GM12878 (cell line): ENCODE results near the gene NBPF12. TPM values are rescaled to one million over a fixed set of nuclear protein-coding genes. Genes with fewer than 3 reads are reported as not detected.
A peak's percentile ranks its signal among the peaks of the same experiment; 100 is the strongest.
"Not testable (repeated sequence)": the region's sequence is repeated elsewhere in the genome, so short reads cannot be mapped to it uniquely, and the experiment has no call there.

ENCODE experiments used
- ATAC-seq: fragments of 200-7000 bp; cut with Tn5 transposase; 3 replicates; pipeline ENCODE4 v1.9.1; 2020; ENCODE audit warnings: mild to moderate bottlenecking, moderate library complexity
- BruUV-seq: library from RNA; stranded (reverse); fragments of 400-500 nt; replicated peaks from 2 replicates; lab custom pipeline; 2021; lab: Mats Ljungman, UMichigan
- CTCF ChIA-PET: fragments of 300-600 bp; sonication (Branson Sonifier 250); formaldehyde crosslinking; extraction: SDS; loops from one replicate; lab custom pipeline; 2021; ENCODE audit warnings: inconsistent platforms; lab: Yijun Ruan, JAX
- POLR2A ChIA-PET: fragments of 350-600 bp; formaldehyde crosslinking; extraction: SDS; loops from one replicate; lab custom pipeline; 2021; ENCODE audit warnings: inconsistent platforms; lab: Charles Lee
- RAD21 ChIA-PET: fragments of 300-600 bp; sonication (Branson Sonifier 250); formaldehyde crosslinking; loops from one replicate; lab custom pipeline; 2023; ENCODE audit warnings: antibody characterized with exemption; ENCODE audit not compliant: unreplicated experiment; lab: Charles Lee
- SMC1A ChIA-PET: fragments of 300-600 bp; sonication (Branson Sonifier 250); formaldehyde crosslinking; loops from one replicate; lab custom pipeline; 2023; ENCODE audit not compliant: unreplicated experiment, uncharacterized antibody; lab: Charles Lee
- DNase-seq: peaks from one replicate; pipeline ENCODE4 v3.0.0-alpha.2; 2011; ENCODE audit warnings: low read depth, low spot score
- FAIRE-seq: peaks from 3 replicates; lab custom pipeline; 2011; peaks lifted over from hg19 to GRCh38; lab: Jason Lieb, UNC
- H2AFZ ChIP-seq: 2 replicates; pipeline ENCODE4 v1.6.0; 2011; ENCODE audit warnings: low read depth, low read length, control low read depth; ENCODE audit not compliant: control insufficient read depth
- H3K27ac ChIP-seq: 2 replicates; pipeline ENCODE4 v1.5.1; 2011; ENCODE audit warnings: control low read depth; ENCODE audit not compliant: control insufficient read depth, insufficient read depth
- H3K27me3 ChIP-seq, 2 experiments: replicated peaks in 1 of 2; 2 replicates each; pipeline versions ENCODE4 v1.6.0 to v1.6.1; 2011; ENCODE audit warnings: low read length in 1 of 2; ENCODE audit not compliant: control insufficient read depth in 2 of 2, insufficient read depth in 2 of 2
- H3K36me3 ChIP-seq, 2 experiments: 2 replicates each; pipeline ENCODE4 v1.5.1; 2011; ENCODE audit warnings: low read length in 1 of 2; ENCODE audit not compliant: control insufficient read depth in 2 of 2, insufficient read depth in 2 of 2
- H3K4me1 ChIP-seq: 2 replicates; pipeline ENCODE4 v1.6.1; 2011; ENCODE audit warnings: mild to moderate bottlenecking, low read length, moderate library complexity, mixed read lengths; ENCODE audit not compliant: control insufficient read depth, insufficient read depth
- H3K4me2 ChIP-seq: 2 replicates; pipeline ENCODE4 v1.6.0; 2011; ENCODE audit warnings: control low read depth; ENCODE audit not compliant: control insufficient read depth, insufficient read depth
- H3K4me3 ChIP-seq: fragments of 200-600 bp; sonication (generic); 2 replicates; pipeline ENCODE4 v1.5.1; 2016
- H3K79me2 ChIP-seq: 2 replicates; pipeline ENCODE4 v1.6.0; 2011; ENCODE audit warnings: low read length; ENCODE audit not compliant: control insufficient read depth, insufficient read depth
- H3K9ac ChIP-seq: 2 replicates; pipeline ENCODE4 v1.8.0; 2011; ENCODE audit warnings: low read length, control low read depth, mixed read lengths; ENCODE audit not compliant: control insufficient read depth, insufficient read depth
- H3K9me3 ChIP-seq: replicated peaks from 3 replicates; pipeline ENCODE4 v1.5.1; 2011; ENCODE audit warnings: mild to moderate bottlenecking, low read length; ENCODE audit not compliant: control insufficient read depth, insufficient read depth
- H4K20me1 ChIP-seq: 2 replicates; pipeline ENCODE4 v1.6.0; 2011; ENCODE audit not compliant: control insufficient read depth, insufficient read depth
- POU2F2 ChIP-seq: IDR thresholded peaks from 3 replicates; pipeline ENCODE4 v1.6.1; 2011; ENCODE audit warnings: low read depth, mild to moderate bottlenecking, low read length, borderline replicate concordance
- SPI1 ChIP-seq: IDR thresholded peaks from 2 replicates; pipeline ENCODE4 v1.6.1; 2011; ENCODE audit warnings: low read depth, mild to moderate bottlenecking, low read length, moderate library complexity, borderline replicate concordance; ENCODE audit not compliant: insufficient read depth
- WGBS: methylation state at CpG from one replicate; pipeline ENCODE4 v1.1.6; 2016; ENCODE audit warnings: low lambda C conversion rate; ENCODE audit not compliant: insufficient replicate concordance, insufficient coverage; ENCODE audit errors: missing lambda C conversion rate; 5-methylcytosine and 5-hydroxymethylcytosine counted together
- in situ Hi-C: fragments of 300-500 bp; cut with MboI; formaldehyde crosslinking; loops from 9 replicates; pipeline ENCODE4 v1.14.3; 2018; ENCODE audit warnings: mixed read lengths
- intact Hi-C: fragments of 100-400 bp; cut with micrococcal nuclease; formaldehyde crosslinking; loops from one replicate; pipeline ENCODE4 v1.14.2; 2022; ENCODE audit not compliant: unreplicated experiment
- polyA plus RNA-seq, 11 experiments: library from polyadenylated mRNA; depleted of rRNA in 4 of 11; unstranded in 6 of 11; stranded (reverse) in 5 of 11; fragments of >200 nt; fragmentation: Nextera tagmentation in 4 of 11; fragmentation: Illumina TruSeq in 1 of 11; extraction: Ambion mirVana in 4 of 11; extraction: Trizol in 1 of 11; gene quantifications; 1 replicate in 1 of 11; 2 replicates in 10 of 11; pipeline versions ENCODE4 v1.2.1 to v1.2.3, GENCODE V29; 2011 to 2016; ENCODE audit warnings: inconsistent platforms in 2 of 11, missing spikeins in 2 of 11, low read depth in 1 of 11
- total RNA-seq, 4 experiments: library from RNA; depleted of rRNA in 3 of 4; stranded (reverse); fragments of >200 nt in 3 of 4; fragmentation: Illumina TruSeq in 1 of 4; extraction: Trizol in 1 of 4; gene quantifications; 2 replicates each; pipeline versions ENCODE4 v1.2.1 to v1.2.3, GENCODE V29; 2013 to 2021

NBPF12 gene
- total and polyA plus RNA-seq, 10 of the 15 experiments (the other 5 are each of a cell fraction or from before 2014, with no cell fraction given) = 2.3 to 19.2 (median 7.0) TPM

DNA sequence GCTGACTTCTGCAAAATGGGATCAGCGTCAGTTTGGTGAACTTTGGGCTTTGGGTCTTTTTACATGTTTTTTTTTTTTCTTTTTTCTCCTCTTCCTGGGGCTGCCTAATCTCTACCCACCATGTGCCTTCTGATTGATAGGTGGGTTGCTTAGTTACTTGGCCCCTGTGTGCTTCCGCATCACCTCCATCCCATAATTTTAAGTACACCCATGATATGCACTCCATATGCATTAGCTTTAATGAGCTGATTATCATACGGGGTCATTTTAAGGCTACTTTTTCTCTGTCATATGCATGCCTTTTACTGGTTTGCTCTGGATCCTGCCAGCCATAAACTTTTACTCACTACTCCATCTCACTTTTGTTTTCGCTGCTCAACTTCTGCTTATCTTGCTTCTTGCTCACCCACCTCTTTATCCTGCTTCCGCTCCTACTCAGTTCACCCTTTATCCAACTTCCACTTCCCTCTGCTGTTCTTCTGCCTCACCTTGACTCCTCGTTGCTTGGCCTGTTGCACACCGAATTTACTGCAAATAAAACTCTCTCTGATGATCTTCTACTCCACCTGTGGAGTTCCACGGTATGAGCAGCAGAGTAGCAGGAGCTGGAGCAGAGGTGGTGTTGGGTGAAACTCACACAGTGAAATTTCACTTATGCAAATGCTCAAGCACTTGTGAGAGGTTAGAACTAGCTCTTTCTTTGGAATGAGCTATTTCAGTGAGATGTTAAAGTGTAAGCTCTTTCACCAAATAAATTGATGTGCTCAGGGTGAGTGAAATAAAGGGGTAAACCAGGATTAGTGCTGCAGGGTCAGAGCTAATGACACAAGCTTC lies 3.5 kb upstream of the NBPF12 start:
- in situ Hi-C loops, BruUV-seq: not testable (repeated sequence)

GRCh38 chr1:146937462-146937861 lies 662 bp upstream of the NBPF12 start:
- intact Hi-C loops, H3K4me2 ChIP-seq, ATAC-seq, H3K4me3 ChIP-seq, H3K9ac ChIP-seq, RAD21 ChIA-PET, H3K4me1 ChIP-seq, POLR2A ChIA-PET, H3K27ac ChIP-seq, SMC1A ChIA-PET, H3K79me2 ChIP-seq, H3K27me3 ChIP-seq, DNase-seq, FAIRE-seq, in situ Hi-C loops, H3K36me3 ChIP-seq, H3K9me3 ChIP-seq, H4K20me1 ChIP-seq, CTCF ChIA-PET, H2AFZ ChIP-seq, BruUV-seq: not testable (repeated sequence)
- 50% methylated on average over 2 of the region's 3 CpGs for WGBS

More for the DNA sequence above, 3.5 kb upstream of the NBPF12 start:
- intact Hi-C loops, RAD21 ChIA-PET, H3K36me3 ChIP-seq, FAIRE-seq, H3K79me2 ChIP-seq, H3K4me1 ChIP-seq, H4K20me1 ChIP-seq, CTCF ChIA-PET, H3K9me3 ChIP-seq, H3K27me3 ChIP-seq, SMC1A ChIA-PET, POLR2A ChIA-PET: not testable (repeated sequence)
- 0% methylated on average over 2 of the region's 8 CpGs for WGBS
- TF ChIP-seq SPI1 = peak; percentile 24; the same call in 1 of the 2 replicates
- peak; percentile 63; the same call in 1 of the 3 replicates for TF ChIP-seq POU2F2
- peak overlapping the region; percentile 57 for H3K4me3 ChIP-seq
- peak overlapping the region; percentile 65 for H3K27ac ChIP-seq
- peak; percentile 25 for ATAC-seq
- H2AFZ ChIP-seq = peak overlapping the region; percentile 44
- DNase-seq = peak; percentile 23
- H3K4me2 ChIP-seq = peak overlapping the region; percentile 48
- peak overlapping the region; percentile 62; the same call in 1 of the 2 replicates for H3K9ac ChIP-seq
